ENCODE data around the gene KDSR. TPM values are rescaled to one million over a fixed set of nuclear protein-coding genes. Genes with fewer than 3 reads are reported as not detected.

KDSR gene, protein sequence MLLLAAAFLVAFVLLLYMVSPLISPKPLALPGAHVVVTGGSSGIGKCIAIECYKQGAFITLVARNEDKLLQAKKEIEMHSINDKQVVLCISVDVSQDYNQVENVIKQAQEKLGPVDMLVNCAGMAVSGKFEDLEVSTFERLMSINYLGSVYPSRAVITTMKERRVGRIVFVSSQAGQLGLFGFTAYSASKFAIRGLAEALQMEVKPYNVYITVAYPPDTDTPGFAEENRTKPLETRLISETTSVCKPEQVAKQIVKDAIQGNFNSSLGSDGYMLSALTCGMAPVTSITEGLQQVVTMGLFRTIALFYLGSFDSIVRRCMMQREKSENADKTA
- total RNA-seq = 47.0 to 52.8 TPM (median 52.3 TPM) in 3 replicates

DNA sequence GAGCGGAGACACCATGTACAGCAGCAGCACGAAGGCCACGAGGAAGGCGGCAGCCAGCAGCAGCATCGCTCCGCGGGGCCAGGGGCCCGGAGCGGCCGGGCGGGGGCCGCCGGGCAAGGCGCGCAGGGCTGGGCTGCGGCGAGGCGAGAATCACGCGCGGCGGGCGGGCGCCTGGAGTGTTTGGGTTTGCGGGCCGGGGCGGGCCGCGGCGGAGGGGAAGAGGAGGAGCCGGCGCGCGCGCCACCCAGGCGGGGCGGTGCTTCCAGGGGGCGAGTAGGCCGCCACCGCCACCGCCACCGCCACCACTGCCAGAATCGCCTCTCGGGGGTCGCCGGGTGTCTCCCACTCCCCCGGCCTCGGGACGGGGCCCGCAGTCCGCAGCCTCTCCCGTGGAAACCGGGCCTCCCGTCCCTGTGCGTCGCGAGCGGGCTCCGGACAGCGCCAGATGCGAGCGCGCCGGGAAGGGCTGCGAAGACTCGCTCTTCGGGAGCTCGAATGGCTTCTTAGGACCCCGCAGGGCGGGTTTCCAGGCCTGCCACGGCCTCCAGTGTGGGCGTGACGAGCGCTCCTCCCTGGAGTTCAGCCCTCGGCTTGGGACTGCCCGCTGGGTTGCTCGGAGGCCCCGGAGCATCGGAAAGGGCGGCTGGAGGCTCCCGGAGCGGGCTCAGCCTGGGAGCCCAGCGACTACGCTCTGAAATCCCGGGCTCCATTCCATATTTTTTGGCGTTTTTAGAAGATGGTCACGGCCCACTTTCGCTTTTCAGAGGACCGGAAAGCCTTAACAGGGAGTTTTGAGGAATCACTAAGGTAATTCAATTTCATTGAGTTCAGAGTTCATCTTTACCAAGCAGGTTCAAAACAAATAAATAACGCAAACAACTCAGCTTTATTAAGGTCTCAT, at the start of gene KDSR:
Gene KDSR (minus strand): TSS at position 154 of the 901 bp plus-strand sequence. CDS start 88 bp downstream, at position 66.
- no peaks in the 10 kb centered on the region for H3K27me3 Mint-ChIP-seq (ENCODE audit: low read depth)
- H3K36me3 Mint-ChIP-seq = peaks cover 10% of the 10 kb centered on the region
- TF ChIP-seq, protein P1, sequence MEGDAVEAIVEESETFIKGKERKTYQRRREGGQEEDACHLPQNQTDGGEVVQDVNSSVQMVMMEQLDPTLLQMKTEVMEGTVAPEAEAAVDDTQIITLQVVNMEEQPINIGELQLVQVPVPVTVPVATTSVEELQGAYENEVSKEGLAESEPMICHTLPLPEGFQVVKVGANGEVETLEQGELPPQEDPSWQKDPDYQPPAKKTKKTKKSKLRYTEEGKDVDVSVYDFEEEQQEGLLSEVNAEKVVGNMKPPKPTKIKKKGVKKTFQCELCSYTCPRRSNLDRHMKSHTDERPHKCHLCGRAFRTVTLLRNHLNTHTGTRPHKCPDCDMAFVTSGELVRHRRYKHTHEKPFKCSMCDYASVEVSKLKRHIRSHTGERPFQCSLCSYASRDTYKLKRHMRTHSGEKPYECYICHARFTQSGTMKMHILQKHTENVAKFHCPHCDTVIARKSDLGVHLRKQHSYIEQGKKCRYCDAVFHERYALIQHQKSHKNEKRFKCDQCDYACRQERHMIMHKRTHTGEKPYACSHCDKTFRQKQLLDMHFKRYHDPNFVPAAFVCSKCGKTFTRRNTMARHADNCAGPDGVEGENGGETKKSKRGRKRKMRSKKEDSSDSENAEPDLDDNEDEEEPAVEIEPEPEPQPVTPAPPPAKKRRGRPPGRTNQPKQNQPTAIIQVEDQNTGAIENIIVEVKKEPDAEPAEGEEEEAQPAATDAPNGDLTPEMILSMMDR (IDR thresholded peaks at IDR 0.05; ENCODE audit: unreplicated experiment) = no peak
- peaks cover 23% of the 10 kb centered on the region for H3K4me1 Mint-ChIP-seq
- H3K27ac Mint-ChIP-seq = peak within 1 kb of the TSS; percentile 93
- H3K9me3 Mint-ChIP-seq = peaks cover 9% of the 10 kb centered on the region
- peak within 1 kb of the TSS; percentile 93 for H3K4me3 Mint-ChIP-seq
- DNase-seq (ENCODE audit: low spot score in 2 of 2, unreplicated experiment in 2 of 2) = peak; percentile 85 to 93

DNA sequence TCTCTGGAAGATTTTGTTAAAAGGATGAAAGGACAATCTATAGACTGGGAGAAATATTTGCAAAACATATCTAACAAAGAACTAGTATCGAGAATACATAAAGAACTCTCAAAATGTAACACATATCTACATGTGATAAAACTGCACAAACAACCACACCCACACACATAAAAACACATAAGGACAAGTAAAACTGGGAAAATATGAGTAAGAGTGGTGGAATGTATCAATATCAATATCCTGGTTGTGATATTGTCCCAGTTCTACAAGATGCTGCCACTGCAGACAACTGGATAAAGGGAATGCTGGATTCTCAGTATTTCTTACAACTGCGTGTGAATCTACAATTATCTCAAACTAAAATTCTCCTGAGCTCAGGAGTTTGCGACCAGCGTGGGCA, 45.9 kb upstream of the KDSR start:
- no peaks in the 10 kb centered on the region for H3K4me1 Mint-ChIP-seq
- H3K27me3 Mint-ChIP-seq (ENCODE audit: low read depth) = no peaks in the 10 kb centered on the region
- no peak overlapping the region for H3K27ac Mint-ChIP-seq
- no peak for DNase-seq (ENCODE audit: low spot score in 2 of 2, unreplicated experiment in 2 of 2)
- TF ChIP-seq, protein P1 (IDR thresholded peaks at IDR 0.05; ENCODE audit: unreplicated experiment) = no peak
- no peak overlapping the region for H3K4me3 Mint-ChIP-seq
- H3K36me3 Mint-ChIP-seq = peaks cover 18% of the 10 kb centered on the region
- H3K9me3 Mint-ChIP-seq = no peaks in the 10 kb centered on the region

DNA sequence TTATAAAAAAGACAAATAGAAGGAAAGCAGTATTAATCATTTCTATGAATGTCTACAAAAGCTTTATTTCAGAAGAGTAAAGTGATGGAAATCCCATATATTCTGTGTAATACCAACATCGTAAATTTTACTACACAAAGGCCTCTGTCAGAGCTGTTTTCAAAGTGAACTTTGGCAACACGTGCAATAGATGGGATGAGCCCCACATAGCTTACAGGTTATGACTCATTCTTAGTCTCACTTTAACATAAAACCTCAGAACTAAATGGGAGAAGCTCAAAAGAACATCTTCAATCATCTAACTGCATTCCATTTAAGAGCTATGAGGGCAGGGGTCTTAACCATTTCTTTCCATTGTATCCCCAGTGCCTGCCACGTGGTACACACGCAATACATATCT, 43.8 kb upstream of the KDSR start:
- Mint-ChIP-seq H3K27me3 (ENCODE audit: low read depth) (no peaks in the 10 kb centered on the region), H3K9me3 (no peaks in the 10 kb centered on the region), H3K36me3 (peaks cover 25% of the 10 kb centered on the region), H3K4me1 (no peaks in the 10 kb centered on the region), H3K27ac (peak overlapping the region; percentile 50), H3K4me3 (no peak overlapping the region)
- TF ChIP-seq, protein P1 (IDR thresholded peaks at IDR 0.05; ENCODE audit: unreplicated experiment) = no peak
- no peak for DNase-seq (ENCODE audit: low spot score in 2 of 2, unreplicated experiment in 2 of 2)

DNA sequence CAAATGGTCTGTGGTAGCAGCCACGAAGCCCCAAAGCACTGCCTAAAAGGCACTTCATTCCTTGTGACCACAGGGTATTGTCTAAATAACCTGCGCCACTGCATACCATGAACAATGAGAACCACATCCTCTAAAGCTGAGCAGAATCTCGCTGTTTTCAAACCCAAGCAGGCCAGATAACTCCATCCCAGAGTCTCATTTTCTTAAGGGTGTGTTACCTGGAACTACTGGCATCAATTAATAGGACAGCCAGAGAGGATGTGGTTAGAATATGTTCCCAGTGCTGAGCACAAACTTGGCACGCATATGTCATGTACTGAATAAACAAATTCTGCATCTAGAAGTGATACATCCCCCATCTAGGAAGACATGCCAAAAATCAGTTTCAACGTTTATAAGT, 42.3 kb upstream of the KDSR start:
- H3K27me3 Mint-ChIP-seq (ENCODE audit: low read depth) = no peaks in the 10 kb centered on the region
- no peaks in the 10 kb centered on the region for H3K4me1 Mint-ChIP-seq
- TF ChIP-seq, protein P1 (IDR thresholded peaks at IDR 0.05; ENCODE audit: unreplicated experiment) = no peak
- H3K27ac Mint-ChIP-seq = no peak overlapping the region
- no peak for DNase-seq (ENCODE audit: low spot score in 2 of 2, unreplicated experiment in 2 of 2)
- H3K4me3 Mint-ChIP-seq = no peak overlapping the region
- H3K36me3 Mint-ChIP-seq = peaks cover 20% of the 10 kb centered on the region
- H3K9me3 Mint-ChIP-seq = no peaks in the 10 kb centered on the region

DNA sequence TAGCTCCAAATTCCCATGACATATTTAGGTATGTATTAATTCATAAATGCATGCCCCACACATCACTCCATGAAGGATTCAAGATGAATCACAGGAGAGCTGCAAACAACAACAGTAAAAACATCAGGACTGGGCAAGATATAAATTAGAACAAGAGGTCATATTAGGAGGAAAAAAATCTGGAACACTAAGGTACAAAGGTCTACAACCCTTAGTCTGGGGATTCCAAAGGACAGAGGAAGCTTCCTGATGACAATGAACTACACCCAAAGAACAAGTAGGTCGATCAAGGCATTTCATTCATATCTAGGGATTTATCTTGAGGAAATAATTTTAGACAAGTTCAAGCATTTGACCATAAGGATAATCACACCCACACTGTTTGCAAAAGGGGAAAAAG, 40.7 kb upstream of the KDSR start:
- TF ChIP-seq, protein P1 (IDR thresholded peaks at IDR 0.05; ENCODE audit: unreplicated experiment) = no peak

More for the DNA sequence above, 40.7 kb upstream of the KDSR start:
- no peak for DNase-seq (ENCODE audit: low spot score in 2 of 2, unreplicated experiment in 2 of 2)
- H3K4me1 Mint-ChIP-seq = no peaks in the 10 kb centered on the region
- no peak overlapping the region for H3K4me3 Mint-ChIP-seq
- H3K36me3 Mint-ChIP-seq = peaks cover 25% of the 10 kb centered on the region
- H3K27ac Mint-ChIP-seq = no peak overlapping the region
- H3K27me3 Mint-ChIP-seq (ENCODE audit: low read depth) = no peaks in the 10 kb centered on the region
- H3K9me3 Mint-ChIP-seq = no peaks in the 10 kb centered on the region

Data from mesothelial cell of epicardium (in vitro differentiated cells).